Panc1 (cell line): ENCODE measurements around the gene RPS17.
"Not testable (repeated sequence)": the region's sequence is repeated elsewhere in the genome, so short reads cannot be mapped to it uniquely, and the experiment has no call there.

Experiments
- POLR2AphosphoS5 ChIP-seq: IDR thresholded peaks from 2 replicates; pipeline ENCODE4 v1.6.1; 2012; ENCODE audit warnings: mild to moderate bottlenecking, low read depth, low read length, moderate library complexity
- TF ChIP-seq, protein P1 (sequence below): fragments of 450-650 bp; IDR thresholded peaks from 2 replicates; pipeline ENCODE4 v1.5.1; 2017; ENCODE audit warnings: mild to moderate bottlenecking

DNA sequence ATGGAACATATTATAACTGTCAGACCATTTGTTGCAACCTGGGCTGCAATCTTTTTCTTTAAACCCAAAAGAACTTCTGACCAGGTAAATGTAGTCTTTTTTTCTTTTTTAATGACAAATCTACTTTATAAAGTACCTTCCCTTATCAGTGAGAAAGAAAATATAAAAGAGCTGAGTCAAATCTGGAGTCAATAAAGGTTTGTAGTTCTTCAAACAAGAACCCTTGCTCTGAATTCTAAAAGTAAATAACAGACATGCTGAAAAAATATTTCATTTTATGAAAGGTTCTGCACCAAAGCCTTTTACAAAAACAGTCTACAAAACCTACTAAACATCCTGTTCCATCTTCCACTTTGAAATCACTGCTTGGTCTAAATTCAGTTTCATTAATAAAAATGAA, 42.3 kb downstream of the RPS17 start:
- TF ChIP-seq POLR2AphosphoS5: not testable (repeated sequence)
- TF ChIP-seq, protein P1, sequence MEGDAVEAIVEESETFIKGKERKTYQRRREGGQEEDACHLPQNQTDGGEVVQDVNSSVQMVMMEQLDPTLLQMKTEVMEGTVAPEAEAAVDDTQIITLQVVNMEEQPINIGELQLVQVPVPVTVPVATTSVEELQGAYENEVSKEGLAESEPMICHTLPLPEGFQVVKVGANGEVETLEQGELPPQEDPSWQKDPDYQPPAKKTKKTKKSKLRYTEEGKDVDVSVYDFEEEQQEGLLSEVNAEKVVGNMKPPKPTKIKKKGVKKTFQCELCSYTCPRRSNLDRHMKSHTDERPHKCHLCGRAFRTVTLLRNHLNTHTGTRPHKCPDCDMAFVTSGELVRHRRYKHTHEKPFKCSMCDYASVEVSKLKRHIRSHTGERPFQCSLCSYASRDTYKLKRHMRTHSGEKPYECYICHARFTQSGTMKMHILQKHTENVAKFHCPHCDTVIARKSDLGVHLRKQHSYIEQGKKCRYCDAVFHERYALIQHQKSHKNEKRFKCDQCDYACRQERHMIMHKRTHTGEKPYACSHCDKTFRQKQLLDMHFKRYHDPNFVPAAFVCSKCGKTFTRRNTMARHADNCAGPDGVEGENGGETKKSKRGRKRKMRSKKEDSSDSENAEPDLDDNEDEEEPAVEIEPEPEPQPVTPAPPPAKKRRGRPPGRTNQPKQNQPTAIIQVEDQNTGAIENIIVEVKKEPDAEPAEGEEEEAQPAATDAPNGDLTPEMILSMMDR: not testable (repeated sequence)
